Measurements from ENCODE around the gene COQ9.
"Not testable (repeated sequence)": the region's sequence is repeated elsewhere in the genome, so short reads cannot be mapped to it uniquely, and the experiment has no call there.

The COQ9 gene

DNA sequence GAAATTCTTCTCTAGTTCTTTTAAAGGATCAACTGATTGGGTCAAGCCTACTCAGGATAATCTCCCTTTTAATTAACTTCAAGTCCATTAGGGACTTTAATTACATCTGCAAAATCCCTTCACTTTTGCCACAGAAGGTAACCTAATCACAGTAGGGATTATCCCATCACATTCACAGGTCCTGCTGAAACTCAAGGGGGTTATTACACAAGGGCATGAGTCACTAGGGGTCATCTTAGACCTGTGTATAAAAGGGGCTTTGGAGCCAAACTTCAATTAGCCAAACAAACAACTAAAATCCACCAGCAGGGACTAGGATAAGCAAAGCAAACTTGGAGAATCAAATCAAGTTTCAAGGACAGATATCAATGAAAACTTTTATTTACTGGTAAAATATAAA, 19.5 kb upstream of the COQ9 start:
- no peak for DNase-seq

GRCh38 chr16:57430955-57431354, 16.3 kb upstream of the COQ9 start:
- DNase-seq = no peak

GRCh38 chr16:57432505-57432904, 14.8 kb upstream of the COQ9 start:
- DNase-seq = no peak

GRCh38 chr16:57432989-57433388, 14.3 kb upstream of the COQ9 start:
- no peak for DNase-seq

- no peak for DNase-seq
Observed at GRCh38 chr16:57434003-57434402, 13.3 kb upstream of the COQ9 start.

DNA sequence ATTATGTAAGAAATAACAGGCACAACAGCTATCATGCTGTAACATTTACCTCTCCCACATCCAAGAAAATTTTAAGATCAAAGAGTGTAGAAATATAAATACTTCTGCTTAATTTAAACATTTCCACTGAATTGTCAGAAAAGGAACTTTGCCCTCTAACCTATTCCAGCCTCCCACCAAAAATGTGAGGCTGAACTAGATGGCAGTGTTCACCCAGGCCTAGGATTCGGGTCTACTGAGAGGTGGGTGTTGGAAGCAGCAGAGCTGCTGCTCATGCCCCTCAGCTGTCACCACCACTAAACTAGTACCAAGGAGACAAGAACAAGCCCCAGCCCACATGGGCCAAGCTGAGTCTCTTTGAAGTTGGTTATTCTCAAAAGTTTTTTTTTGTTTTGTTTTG, 11.4 kb upstream of the COQ9 start:
- no peak for DNase-seq

DNA sequence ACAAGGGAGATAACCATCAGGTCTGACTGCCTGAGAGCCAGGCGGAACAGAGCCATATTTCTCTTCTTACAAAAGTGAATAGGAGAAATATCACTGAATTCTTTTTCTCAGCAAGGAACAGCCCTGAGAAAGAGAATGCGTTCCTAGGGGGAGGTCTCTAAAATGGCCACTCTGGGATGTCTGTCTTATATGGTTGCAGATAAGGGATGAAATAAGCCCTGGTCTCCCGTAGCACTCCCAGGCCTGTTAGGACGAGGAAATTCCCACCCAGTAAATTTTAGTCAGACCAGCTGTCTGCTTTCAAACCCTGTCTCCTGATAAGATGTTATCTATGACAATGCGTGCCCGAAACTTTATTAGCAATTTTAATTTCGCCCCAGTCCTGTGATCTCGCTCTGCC, 7.3 kb upstream of the COQ9 start:
- DNase-seq = not testable (repeated sequence)

GRCh38 chr16:57440551-57440950, 6.7 kb upstream of the COQ9 start:
- DNase-seq = not testable (repeated sequence)

DNA sequence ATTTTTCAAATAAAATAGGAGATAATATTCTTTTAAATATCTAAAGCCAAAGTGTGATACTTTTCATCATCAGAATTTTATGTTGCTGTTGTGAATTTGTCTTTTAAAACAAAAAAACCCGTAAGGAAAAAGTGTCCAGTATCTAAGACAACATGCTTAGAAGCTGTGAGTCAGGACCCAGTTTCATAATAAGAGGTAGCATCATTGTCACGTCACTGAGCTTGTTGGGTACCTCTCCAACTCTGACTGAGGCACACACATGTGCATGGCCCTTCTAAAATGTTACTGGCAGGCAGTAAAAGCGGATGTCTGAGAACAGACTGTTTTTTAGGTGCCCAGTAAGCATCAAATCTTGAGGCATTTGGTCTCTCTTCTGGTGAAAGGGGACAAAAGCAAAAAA, 2.6 kb upstream of the COQ9 start:
- DNase-seq = no peak

DNA sequence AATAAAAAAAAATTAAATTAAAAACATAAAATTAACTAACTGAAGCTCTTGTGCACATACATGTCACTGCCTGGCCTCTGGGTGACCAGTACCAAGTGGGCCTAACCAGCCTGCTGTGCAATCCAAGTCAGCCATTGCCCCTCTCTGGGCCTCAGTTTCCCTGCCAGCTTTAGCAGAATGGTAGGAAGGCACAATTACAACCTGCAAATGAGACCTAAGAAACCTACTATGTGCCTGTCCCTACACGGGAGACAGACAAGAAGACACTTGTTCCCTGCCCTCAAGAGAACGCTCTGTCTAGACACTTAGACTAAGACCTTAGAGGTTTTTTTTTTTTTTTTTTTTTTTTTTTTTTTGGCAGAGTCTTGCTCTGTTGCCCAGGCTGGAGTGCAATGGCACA, 1.8 kb upstream of the COQ9 start:
- DNase-seq = no peak

GRCh38 chr16:57446531-57447185, 621 bp upstream of the COQ9 start:
- peak in 1 of 2 experiments; percentile 27 for DNase-seq

DNA sequence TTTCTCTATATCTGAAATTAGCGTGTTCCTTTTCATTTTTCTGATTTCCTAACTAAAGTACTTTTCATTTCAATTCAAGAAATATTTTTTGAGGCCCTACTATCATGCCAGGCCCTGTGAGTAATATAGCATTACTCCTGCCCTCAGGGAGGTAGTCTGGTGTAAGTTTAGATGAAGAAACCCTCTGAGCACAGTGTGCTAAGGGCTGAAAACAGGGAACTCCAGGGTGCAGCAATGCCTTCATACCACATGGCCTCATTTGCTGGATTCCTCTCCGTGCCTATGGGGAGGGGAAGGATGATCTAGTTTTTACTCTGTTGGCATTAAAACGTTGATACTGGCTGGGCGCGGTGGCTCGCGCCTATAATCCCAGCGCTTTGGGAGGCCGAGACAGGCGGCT, 4.7 kb downstream of the COQ9 start:
- no peak for DNase-seq

GRCh38 chr16:57462209-57462977, 15.1 kb downstream of the COQ9 start, which contains the start of gene POLR2C:
Gene POLR2C, plus strand, starts transcription at chr16:57462679. Its CDS starts 46 bp downstream, at chr16:57462725.
- peak; percentile 66 to 75 for DNase-seq

GRCh38 chr16:57462978-57463362, 15.7 kb downstream of the COQ9 start:
- no peak for DNase-seq

DNA sequence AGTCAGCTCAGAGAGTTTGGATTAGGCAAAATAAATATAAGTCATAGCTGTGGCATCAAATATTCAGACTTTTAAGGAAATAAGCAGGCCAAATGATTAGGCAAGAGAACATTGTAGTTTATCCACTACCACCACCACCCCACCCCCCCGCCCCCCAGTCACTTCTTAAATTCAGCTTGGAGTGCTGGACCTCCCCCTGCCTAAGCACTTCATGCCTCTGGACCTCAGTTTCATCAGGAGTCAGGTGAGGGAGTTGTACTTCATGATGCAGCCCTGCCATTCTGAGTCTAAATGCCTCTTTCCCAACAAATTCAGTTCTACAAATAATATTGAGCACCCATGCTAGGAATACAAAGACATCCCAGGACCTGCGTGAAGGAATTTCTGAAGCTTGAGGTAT, 17.2 kb downstream of the COQ9 start:
- no peak for DNase-seq

GRCh38 chr16:57468346-57468745, 21.1 kb downstream of the COQ9 start:
- no peak for DNase-seq

- DNase-seq = no peak
Observed at GRCh38 chr16:57469046-57469445, 21.8 kb downstream of the COQ9 start.

DNA sequence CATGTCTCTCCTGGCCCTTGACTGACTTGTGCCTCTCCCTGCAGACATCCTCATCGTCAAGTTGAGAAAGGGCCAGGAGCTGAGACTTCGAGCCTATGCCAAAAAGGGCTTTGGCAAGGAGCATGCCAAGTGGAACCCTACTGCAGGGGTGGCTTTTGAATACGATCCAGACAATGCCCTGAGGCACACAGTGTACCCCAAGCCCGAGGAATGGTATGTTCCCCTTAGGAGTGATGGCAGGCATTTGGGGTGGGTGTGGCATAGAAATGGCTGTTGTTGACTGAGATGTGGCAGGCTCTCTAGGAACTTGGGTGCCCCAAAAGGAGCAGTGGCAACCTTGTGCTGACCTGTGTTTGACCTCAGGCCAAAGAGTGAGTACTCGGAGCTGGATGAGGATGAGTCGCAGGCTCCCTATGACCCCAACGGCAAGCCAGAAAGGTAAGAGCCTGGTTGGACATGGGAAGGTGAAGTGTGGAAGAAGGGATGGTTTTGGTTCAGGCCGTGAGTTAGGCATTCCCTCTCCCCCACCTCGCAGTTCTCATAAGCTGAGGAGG, 22.7 kb downstream of the COQ9 start:
- no peak for DNase-seq

- no peak for DNase-seq
Observed at GRCh38 chr16:57470711-57471110, 23.4 kb downstream of the COQ9 start.

DNA sequence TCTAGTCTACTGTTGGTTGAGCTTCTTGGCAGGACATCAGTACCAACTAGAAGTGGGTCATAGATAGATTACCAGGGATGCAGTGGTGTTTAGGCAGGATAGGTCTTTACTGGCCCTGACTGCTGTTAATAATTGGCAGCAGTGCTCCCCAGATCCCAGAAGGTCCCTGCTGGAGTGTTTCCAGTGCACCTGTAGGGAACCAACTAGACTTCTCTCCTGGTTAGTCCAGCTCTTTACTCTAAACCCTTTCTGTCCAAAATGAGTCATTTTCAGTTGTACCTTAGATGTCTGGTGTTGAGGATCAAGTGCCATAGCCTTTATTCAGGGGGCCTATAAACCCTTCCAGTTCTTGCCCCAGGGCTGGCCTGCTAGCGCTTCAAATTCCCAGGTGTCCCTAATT, 23.9 kb downstream of the COQ9 start:
- DNase-seq = no peak

DNA sequence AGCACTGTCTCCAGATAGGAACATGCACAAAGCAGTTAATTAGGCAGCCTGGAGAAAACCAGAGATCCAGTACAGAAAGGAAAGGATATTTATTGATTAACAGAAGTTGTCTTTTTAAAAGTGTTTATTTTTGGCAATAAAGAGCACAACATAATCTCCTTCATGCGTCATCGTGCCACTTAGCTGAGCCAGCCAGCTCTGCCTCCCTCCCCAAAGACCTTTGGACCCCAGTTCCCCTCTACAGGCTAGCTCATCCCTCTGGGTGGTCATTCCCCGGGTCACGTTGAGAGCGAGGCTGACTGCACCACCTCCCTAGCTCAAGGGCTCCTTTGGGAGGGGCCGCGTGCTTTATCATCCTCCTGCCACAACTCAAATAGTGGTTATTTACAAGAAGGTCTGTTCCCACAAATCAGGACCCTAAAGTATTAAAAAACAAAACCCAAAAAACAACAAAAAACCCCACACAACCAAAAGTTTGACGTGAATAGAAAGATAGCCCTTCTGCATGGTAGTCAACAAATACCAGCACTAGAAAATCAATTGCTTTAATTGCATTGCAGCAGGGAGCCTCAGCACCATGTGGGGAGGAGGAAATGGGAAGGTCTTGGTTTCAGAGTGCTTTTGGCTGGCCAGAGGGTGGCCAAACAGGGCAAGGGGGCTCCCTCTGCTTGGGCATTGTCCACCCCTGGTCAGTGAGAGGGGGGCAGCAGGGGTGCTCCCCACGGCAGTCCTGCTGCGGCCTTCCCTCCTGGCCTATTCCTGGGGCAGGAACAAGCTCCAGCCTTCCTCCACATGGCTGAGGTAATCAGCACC, 24.8 kb downstream of the COQ9 start:
- DNase-seq = no peak

GRCh38 chr16:57472665-57473060, 25.4 kb downstream of the COQ9 start:
- DNase-seq = peak in 1 of 2 experiments; percentile 12

GRCh38 chr16:57473176-57473840, 26.0 kb downstream of the COQ9 start:
- no peak for DNase-seq

All from NCI-H2081 (cell line).